GOT3 (cell line): ENCODE data around the gene LNX1.
A peak's percentile ranks its signal among the peaks of the same experiment; 100 is the strongest.
"Not testable (repeated sequence)": the region's sequence is repeated elsewhere in the genome, so short reads cannot be mapped to it uniquely, and the experiment has no call there.

Experiments
- DNase-seq: peaks from one replicate; lab custom pipeline; 2025; ENCODE audit warnings: mixed read lengths; lab: John Stamatoyannopoulos, UW

LNX1 gene

DNA sequence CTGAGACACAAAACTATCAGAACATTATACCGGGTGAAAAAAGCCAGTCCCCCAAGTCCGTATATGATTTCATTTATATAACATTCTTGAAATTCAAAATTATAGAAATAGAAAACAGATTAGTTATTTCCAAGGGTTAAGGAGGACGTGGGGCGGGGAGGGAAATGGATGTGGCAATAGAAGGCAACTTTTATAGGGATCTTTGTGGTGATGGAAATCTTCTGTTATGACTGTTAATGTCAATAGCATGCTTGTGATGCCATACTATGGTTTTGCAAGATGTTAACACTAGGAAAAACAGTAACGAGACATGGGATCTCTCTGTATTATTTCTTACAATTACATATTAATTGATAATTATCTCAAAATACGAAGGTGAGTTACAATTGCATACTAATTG is 96.4 kb downstream of the LNX1 start:
- DNase-seq: no peak

DNA sequence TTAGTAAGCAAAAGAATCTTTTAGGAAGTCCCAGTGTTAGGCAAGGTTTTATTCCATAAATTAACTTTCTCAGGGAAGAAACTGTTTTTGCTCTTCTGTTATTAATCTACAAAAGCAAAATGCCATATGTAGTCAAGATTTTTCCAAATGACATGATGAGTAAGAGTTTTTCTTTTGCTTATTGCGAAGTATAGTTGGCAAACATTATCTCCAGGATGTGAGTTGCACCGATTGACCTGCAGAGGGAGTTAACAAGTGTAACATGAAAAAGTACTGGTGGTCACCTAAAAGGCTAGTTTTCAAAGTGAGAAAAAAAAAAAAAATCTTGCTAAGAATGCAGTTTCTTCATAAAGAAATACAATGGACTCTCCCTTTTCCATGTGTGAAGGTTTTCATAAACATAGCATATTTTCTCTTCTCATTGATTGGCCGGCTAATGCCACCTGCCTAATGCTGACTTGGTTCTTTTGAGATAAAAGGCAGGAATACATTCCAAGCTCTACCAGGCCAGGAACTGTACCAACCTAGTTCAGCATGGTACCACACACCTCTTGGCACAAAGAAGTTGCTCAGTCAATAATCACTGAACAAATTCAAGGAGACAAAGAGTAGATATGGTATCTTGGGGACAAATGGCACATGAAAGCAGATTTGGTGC is 100.2 kb downstream of the LNX1 start:
- DNase-seq: no peak

DNA sequence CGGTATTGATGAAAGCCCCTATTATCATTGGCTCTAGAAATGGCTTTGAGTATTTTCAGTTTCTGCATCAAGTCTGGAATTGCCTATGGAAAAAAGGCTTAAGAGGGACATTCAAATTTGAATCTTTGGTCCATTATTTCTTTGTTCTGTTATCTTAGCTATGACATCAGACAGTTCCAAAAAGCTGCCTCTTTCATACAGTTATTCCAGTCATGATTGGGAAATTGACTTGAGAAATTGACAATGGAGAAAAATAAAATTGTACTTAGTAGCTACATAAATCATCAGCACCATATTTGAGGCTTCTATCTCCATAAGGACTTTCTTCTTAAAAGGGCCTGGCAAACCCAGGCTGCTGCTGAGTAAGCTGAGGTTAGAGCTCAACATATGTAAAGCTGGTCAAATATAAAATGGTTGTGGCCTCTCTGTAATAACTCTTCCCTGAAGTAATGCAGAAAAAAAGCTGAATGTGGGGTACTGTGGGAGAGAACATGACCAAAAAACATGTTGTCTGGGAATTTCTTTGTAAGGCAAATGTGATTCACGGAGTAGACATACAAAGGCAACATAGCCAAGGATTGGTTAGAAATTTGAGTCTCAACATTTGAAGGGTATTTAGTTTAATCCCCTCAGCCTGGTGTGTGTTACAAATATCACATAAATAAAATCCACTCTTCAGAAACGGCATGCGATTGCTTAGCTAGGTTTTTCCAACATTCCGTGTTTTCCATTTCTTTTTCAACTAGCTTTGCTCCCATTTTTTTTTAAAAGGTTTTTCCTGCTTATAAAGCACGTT is 100.9 kb downstream of the LNX1 start:
- no peak for DNase-seq

DNA sequence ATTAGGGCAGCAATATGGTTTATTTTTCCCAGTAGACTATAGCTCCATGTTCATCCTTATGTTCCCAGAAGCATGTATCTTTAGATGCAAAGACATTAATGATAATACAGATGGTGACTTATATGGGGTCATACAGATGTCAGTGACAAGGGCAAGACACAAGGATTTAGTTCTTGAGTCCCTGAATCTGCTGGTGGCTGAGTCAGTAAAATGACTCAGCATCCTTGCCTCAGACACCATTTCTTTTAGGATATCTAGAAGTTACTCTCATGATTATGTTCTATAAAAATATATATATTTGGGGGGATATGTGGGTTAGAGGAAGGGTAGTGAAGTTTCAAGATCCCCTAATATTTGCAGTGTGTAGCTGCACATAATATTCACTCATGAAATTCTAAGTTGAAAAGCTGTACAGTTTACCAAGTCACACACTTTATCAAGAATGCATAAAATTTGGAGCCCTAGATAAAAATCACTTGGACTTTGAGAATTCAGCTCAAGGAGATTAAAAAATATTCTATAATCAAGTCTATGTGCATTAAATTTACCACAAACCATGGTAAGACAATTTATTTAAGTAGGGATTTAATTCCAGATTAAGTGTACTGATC is 101.9 kb downstream of the LNX1 start:
- no peak for DNase-seq

DNA sequence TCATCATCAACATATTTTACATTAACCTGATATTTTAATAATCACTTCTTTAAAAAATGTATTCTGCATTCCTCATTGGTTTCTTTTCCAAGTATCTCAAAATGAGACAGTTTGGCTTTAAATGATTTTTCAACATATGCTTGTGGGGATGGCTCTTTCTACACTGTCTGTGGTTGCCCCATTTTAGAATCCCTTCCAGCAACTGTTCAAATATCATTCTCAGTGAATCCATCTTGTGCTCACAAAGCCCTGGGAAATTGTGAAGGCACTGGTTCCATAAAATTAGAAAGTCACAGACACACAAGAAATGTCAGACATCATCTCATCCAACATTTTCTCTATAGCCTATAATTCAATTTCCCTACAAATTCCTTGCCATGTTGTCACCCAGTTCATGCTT is 103.5 kb downstream of the LNX1 start:
- no peak for DNase-seq

DNA sequence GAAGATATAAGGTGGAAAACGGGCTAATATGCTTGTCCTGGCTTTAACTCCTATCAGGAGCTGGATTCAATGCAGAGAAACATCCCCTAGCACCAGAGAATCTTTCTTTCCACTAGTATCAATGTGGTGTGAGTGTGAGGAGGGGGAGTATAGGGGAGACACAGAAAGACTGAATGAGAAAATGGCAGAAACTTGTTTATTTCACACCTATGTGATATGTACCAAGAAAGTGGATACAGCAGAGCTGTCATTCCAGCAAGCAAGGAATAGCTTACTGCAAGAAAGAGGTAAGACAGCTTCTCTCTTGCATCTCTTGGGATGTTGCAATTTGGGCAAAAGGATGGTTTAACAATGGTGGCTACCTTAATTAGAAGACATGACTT is 105.6 kb downstream of the LNX1 start:
- DNase-seq: no peak

DNA sequence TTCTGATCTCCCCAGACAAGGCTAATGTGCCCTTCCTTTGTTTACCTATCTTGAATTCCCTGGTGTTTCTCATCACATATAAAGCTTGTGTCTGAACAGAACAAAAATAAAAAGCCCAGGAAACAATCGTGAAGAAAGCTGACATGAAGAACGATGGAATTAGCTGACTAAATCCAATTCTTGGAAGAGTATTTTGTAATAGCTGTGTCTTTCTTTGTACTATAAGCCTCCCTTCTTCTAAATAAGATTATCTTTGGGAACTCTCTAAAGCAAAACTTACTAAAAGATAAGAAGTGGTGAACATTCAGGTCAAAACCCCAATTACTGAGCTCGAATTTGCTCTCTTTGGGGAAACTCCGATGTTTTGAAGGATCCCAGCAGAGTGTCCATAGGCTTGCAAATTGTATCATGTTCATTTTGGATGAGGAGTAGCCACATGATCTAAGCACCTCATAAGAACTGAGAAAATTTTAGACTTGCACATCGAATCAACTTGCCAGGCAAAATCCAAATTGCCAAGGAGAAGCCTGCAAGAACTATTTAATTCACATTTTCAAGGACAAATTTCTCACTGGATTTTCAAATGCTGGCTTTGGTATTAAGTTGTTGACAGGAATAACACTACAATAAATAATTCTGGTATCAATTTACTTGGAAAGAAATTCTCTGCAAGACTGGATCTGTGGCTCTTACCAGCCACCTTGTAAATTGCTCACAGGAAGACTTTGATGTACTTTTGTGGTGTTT is 106.2 kb downstream of the LNX1 start:
- DNase-seq: no peak

DNA sequence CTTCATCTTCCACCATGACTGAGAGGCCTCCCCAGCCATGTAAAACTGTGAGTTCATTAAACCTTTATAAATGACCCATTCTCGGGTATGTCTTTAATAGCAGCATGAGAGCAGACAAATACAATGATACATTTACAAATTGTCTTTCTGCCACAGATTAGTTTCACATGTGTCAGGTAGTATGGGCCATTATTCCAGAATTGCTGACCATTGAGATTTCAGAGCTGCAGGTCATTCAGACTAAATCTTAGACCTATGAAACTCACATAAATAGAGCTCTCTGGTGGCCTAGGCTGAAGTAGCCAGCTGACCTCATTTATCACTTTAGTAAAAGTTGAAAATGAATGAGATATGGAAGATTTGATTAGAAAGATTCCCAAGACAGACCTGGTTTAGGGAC is 108.0 kb downstream of the LNX1 start:
- no peak for DNase-seq

DNA sequence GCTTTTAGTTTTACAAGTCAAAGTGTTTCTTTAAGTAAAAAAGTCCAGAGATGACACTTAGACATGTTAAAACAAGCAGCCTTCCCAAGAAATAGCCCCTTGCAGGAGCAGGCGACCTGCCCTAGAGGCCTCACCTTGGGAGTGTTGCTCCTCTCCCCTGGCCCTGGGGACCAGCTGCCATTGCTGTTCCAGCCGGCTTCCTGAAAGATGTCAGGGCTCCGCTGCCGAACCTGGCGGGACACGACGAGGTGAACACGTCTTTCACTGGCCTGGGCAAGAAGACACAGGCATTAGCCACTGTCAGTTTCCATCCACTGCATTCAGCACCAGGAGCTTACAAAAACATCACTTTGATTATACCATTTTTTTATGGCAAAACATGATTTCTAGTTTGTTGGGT is 109.7 kb downstream of the LNX1 start:
- no peak for DNase-seq

DNA sequence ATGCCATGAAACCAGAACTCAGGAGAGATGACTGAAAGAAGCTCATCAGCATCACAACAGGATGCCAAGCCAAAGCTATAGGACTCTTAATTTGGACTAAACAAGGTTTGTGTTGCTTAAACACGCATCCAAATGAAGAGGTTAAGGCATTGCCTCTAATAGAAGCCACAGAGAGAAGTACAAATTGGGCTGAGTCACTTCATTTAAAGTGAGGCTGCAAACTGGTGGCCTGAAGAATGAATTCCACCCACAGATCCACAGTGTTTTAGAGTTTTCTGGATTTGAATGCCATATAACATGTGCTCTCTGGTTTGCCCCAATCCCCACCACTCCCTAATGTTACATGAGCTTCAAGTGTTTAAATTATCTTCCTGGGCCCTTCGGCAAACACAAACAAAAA is 110.4 kb downstream of the LNX1 start:
- no peak for DNase-seq

DNA sequence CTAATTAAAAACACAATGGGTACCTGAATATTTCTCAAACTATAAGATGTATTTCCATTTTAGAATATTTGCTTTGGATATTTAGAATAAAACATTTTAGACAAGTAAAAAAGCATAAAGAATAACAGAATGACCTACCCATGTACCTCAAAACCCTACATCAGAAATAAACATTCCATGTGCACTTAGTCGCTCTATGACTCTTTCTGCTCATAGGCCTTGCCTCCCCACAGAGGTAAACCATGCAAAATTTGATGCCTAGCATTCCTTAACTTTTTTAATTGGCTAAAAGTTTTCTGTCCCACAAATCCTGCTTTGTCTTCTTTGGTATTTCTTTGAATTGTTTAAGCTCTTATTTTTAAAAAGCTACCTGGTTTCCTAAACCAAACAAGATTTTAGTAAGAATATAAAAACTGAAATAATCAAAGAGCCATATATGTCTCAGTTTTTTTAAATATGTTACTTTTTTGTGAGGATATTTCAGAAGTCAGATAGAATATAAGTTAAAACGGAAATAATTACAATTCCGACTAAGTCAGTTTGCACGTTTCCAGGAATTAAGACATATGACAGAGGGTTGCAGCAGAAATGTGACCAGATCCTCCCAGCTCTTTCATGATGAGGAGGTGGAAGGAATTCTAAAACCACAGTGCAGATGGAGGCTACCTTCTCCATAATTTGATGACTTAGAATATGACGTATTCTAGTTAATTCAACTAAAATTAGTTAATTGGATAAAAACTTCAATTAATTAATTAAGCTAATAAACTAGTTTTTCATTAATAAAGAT is 111.4 kb downstream of the LNX1 start:
- no peak for DNase-seq

DNA sequence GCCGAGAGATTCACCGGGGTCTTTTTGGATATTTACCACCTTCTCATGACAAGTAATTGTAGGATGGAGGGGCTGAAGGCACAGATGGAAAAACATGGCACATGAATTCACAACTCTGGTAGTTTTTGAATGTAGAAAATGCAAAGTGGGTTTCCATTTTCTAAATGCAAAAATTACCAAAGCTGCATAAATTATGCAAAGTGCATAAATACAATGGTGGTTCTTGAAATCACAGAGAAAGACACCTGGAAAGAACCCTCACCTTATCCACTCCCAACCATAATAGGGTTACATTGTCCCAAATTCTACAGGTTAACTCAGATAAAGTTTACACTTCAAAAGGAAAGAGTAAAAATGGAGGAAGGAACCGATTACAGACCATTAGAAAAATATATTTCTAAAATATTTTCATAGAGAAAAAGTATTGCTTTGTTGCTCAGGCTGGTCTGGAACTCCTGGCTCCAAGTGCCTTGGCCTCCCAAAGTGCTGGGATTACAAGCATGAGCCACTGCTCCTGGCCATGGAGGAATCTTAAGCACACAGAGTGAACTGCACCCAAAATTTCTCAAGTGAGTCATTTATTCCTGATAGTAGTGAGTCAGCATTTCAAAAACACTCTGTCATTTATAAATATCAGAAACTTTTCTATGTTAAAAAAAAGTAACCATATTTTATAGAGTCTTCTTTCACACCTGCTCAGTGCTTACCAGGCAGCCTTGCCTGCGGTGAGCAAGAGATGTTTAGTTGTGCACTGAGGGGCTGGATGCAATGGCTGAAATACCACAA is 112.4 kb downstream of the LNX1 start:
- no peak for DNase-seq

DNA sequence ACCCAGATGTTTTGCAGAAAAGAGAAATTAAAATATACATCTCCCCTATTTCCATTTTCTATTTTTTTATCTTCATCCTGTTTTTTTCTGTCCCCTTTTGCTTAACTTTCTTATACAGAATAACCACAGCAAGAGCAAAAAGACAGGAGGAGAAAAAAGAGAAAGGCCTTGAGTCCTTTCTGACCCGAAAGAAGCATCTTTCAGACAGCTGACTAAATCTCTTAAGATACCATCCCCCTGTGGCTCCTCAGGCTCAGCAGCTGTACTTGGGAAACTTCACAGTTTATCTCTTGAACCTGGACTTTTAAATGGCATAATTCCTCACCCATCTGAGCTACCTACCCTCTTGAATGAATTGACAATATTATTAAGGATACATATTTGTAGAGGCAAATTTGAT is 113.7 kb downstream of the LNX1 start:
- DNase-seq: no peak

DNA sequence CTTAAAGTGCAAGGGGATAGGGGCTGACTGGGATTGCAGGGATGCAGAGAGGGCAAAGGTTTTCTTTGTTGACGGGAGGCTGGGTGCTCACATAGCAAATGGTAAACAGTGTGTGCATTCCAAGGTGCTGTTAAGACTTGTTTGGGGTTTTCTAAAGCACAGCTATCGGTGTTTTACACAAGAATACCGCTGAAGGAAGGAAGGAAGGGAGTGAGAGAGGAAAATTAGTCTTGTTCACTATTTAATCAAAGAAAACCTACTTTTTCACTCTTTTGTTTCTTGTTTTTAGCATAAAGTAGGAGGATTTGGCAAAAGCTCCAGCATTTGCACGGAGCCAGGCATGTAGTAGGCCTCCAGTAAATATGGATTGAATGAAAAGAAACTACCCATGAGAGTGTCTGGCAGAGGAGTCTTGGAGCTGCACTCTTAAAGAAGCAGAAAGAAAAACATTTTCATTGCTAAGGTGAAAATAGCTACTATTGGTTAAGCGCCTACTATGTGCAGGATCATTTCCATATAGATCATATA is 114.2 kb downstream of the LNX1 start:
- no peak for DNase-seq

DNA sequence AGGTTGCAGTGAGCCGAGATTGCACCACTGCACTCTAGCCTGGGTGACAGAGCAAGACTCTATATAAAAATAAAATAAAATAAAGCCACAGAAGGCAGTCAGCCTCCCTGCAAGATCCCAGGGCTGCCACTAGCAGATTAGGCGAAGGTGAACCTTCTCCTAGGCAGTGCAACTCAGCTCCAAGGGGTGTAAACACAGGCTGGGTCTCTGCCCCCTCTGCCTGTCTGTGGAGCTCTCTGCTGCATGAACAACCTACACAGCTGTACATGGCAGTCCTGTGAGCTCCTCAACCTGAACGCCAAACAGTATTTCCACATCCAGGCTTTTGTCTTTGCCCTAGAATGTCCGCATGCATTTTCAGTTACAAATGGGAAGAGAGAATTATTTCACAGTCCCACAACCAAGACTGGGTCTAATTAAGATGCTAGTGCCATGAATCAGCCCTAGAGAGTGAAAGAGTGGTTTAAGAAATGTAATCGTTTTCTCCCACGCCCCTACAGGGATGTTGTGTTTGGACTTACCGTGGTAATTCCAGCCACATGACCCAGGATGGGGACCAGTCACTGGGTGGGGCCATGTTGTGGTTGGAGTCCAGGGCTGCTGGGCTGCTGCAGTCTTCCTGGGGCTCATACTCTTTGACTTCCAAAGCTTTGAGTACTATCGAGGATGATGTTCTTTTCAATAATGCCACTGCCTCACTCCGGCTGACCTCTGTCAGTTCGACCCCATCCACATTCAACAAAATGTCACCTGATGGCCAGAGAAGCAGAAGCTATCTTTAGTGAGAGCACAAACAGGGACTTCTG is 114.9 kb downstream of the LNX1 start:
- peak; percentile 49 for DNase-seq

DNA sequence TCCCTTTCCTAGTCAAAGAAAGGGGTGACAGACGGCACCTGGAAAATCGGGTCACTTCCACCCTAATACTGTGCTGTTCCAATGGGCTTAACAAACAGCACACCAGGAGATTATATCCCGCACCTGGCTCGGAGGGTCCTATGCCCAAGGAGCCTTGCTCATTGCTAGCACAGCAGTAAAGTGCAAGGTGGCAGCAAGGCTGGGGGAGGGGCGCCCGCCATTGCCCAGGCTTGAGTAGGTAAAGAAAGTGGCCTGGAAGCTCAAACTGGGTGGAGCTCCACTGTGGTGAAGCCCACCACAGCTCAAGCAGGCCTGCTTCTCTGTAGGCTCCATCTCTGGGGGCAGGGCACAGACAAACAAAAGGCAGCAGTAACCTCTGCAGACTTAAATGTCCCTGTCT is 124.7 kb downstream of the LNX1 start:
- DNase-seq: not testable (repeated sequence)

DNA sequence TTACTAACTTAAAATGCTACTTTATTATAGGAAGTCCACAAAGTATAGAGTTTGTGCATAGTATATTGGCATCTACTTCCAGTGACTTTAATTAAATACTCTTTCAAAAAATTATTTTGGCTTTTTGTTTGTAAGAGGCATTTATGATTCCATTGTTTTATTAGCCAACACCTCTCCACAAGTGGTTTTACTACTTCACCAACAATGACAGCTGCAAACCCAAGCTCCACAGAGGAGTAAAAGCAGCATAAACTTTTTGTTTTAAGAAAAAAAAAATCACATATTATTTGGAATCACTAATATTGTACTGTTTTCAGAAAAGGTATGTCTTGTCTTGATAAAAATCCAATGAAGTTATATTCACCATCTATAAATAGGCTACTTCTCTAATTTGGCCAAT is 125.4 kb downstream of the LNX1 start:
- no peak for DNase-seq

DNA sequence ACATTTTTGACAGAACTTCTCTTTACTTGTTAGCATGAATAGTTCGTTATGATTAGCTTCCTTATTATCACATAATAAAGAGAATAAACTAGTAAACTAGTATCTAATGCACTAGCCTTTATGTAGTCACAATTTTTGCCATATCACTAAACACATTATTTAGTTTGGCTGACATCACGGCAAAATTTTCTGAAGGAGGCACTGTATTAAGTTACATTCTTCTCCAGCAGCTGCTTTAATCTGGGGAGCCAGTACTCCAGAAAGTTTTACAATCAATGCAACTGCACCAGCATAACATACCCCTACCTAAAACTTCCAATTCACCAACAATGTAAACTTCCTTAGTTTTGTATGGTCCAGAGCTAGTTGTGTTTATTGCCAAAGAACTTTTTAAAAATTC is 126.0 kb downstream of the LNX1 start:
- DNase-seq: no peak

DNA sequence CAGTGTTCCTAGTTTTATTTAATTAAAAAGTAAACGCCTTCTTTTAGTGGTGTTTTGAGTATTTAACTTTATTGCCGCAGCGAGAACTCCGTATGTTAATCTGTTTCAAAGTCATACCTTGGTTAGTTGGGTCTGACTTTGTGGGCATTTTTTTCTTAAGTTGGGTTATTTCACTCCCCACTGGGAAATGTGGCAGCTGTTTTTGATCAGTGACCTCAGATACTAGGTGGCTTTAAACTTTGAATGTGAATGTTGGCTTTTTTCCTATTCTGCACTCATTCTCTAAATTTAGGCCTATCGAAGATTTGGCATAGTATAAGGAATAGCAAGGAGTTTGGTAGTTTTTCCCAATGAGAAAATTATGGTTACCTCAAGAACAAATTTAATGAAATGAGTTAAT is 127.9 kb downstream of the LNX1 start:
- DNase-seq: no peak

DNA sequence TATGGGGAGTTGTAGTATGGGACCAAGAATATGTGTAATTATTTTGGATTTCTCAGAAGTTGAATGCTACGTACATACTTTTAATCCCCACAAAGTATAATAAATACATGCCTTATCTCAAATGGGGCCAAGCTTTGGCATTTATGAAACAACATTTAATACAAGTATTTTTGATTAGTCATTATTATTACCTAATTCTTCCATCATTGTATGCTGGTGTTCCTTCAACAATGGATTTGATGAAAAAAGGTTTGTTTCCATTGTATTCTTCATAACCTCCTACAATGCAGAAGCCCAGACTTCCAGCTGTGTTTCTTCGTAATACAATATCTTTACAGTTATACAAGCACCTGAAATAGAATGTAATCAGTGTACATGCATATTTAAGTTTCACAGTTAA is 130.0 kb downstream of the LNX1 start:
- no peak for DNase-seq
